ENCODE measurements around the gene LZTFL1.

The LZTFL1 gene

GRCh38 chr3:45786801-45787495 lies 55.0 kb downstream of the LZTFL1 start:
- TF ChIP-seq, protein P1, sequence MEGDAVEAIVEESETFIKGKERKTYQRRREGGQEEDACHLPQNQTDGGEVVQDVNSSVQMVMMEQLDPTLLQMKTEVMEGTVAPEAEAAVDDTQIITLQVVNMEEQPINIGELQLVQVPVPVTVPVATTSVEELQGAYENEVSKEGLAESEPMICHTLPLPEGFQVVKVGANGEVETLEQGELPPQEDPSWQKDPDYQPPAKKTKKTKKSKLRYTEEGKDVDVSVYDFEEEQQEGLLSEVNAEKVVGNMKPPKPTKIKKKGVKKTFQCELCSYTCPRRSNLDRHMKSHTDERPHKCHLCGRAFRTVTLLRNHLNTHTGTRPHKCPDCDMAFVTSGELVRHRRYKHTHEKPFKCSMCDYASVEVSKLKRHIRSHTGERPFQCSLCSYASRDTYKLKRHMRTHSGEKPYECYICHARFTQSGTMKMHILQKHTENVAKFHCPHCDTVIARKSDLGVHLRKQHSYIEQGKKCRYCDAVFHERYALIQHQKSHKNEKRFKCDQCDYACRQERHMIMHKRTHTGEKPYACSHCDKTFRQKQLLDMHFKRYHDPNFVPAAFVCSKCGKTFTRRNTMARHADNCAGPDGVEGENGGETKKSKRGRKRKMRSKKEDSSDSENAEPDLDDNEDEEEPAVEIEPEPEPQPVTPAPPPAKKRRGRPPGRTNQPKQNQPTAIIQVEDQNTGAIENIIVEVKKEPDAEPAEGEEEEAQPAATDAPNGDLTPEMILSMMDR (conservative IDR thresholded peaks at IDR 0.05; ENCODE audit: low read length) = no peak
- H3K4me3 ChIP-seq (ENCODE audit: low read length) = no peak overlapping the region
- DNase-seq (ENCODE audit: low read depth) = no peak

DNA sequence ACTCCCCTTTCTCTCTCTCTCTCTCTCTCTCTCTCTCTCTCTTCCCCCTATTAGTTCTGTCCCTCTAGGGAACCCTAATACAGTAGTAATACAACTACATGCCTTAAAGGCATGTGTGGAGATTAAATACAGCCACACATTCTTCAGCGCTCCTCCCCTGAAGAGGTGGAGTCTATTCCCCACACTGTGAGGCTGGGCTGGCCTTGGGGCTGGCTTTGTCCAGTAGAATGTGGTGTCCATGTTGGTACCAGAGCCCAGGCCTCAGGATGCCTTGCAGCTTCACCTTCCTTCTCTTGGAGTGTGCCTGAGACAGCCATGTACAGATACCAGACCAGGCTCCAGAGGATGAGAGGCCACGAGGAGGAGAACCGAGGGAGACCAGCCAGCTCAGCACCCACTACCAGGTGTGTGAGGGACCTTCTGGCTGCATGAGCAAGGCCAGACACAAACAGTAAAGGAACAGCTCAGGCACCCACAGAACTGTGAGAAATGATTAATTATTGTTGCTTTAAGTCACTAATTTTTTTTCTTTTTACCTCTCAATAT lies 56.2 kb downstream of the LZTFL1 start:
- TF ChIP-seq, protein P1 (conservative IDR thresholded peaks at IDR 0.05; ENCODE audit: low read length) = no peak
- no peak overlapping the region for H3K4me3 ChIP-seq (ENCODE audit: low read length)
- DNase-seq (ENCODE audit: low read depth) = no peak

DNA sequence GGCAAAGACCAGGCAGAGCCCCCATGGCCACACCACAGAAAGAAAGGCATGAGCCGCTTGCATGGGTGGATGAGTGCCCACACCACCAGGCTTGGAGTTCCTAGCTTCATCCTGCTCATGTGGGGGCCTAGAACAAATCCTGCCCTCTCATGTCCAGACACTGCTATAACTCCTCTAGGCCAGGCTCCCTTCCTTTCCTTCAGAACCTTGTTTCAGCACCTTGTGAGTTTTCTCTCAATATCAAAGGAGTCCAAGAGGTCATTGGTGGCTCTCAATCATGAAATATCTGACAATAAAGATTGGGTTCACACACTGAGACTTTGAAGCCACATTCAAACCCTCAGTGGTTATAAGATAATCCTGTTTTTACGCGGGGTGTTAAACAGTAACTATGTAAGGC lies 58.3 kb downstream of the LZTFL1 start:
- no peak for DNase-seq (ENCODE audit: low read depth)
- TF ChIP-seq, protein P1 (conservative IDR thresholded peaks at IDR 0.05; ENCODE audit: low read length) = no peak
- no peak overlapping the region for H3K4me3 ChIP-seq (ENCODE audit: low read length)

DNA sequence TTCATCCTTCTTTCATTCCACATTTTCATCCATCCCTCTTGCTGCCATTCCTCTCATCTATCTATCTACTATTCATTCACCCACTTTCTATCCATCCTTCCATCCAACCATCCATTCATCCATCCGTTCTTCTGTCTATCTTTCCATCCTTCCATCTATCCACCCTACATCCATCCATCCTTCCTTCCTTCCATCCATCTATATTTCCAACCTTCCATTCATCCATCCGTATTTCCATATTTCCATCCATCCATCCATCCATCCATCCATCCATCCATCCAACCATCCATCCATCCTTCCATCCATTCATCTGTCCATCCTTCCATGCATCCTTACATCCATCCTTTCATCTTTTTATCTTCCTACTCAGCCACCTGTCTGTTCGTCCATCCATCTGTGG lies 59.5 kb downstream of the LZTFL1 start:
- no peak for DNase-seq (ENCODE audit: low read depth)
- no peak overlapping the region for H3K4me3 ChIP-seq (ENCODE audit: low read length)
- TF ChIP-seq, protein P1 (conservative IDR thresholded peaks at IDR 0.05; ENCODE audit: low read length) = no peak

DNA sequence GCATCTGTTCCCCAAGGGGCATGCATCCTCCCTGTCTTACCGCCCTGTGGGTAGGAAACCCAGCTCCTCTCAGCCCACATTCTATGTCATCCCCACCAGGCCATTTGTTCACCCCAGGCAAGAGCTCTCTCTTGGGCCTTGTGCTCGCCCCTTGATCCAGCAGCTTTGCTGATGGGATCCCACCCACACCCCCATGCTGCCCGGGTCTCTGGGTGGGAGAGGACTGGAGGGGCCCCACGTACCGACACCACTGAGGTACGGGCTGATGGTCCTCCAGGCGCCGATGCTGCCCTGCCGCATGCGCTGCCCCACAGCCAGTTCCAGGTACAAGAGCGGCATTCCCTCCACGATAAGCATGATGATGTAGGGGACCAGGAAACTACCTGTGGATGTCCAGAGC lies 60.1 kb downstream of the LZTFL1 start:
- DNase-seq (ENCODE audit: low read depth) = no peak
- H3K4me3 ChIP-seq (ENCODE audit: low read length) = no peak overlapping the region
- TF ChIP-seq, protein P1 (conservative IDR thresholded peaks at IDR 0.05; ENCODE audit: low read length) = no peak

- TF ChIP-seq, protein P1 (conservative IDR thresholded peaks at IDR 0.05; ENCODE audit: low read length) = no peak
- no peak for DNase-seq (ENCODE audit: low read depth)
Observed at GRCh38 chr3:45781271-45781670, 60.6 kb downstream of the LZTFL1 start.

More at GRCh38 chr3:45781271-45781670, 60.6 kb downstream of the LZTFL1 start:
- no peak overlapping the region for H3K4me3 ChIP-seq (ENCODE audit: low read length)
